Measurements from ENCODE around the gene HTT. TPM values are rescaled to one million over a fixed set of nuclear protein-coding genes. Genes with fewer than 3 reads are reported as not detected.

Gene HTT
- total RNA-seq, 1 donor from 2014 or later = 20.0 TPM

- H3K27ac ChIP-seq (replicated peaks) = no peak overlapping the region
- H3K36me3 ChIP-seq = peaks cover 85% of the 10 kb centered on the region
- TF ChIP-seq, protein P1, sequence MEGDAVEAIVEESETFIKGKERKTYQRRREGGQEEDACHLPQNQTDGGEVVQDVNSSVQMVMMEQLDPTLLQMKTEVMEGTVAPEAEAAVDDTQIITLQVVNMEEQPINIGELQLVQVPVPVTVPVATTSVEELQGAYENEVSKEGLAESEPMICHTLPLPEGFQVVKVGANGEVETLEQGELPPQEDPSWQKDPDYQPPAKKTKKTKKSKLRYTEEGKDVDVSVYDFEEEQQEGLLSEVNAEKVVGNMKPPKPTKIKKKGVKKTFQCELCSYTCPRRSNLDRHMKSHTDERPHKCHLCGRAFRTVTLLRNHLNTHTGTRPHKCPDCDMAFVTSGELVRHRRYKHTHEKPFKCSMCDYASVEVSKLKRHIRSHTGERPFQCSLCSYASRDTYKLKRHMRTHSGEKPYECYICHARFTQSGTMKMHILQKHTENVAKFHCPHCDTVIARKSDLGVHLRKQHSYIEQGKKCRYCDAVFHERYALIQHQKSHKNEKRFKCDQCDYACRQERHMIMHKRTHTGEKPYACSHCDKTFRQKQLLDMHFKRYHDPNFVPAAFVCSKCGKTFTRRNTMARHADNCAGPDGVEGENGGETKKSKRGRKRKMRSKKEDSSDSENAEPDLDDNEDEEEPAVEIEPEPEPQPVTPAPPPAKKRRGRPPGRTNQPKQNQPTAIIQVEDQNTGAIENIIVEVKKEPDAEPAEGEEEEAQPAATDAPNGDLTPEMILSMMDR (IDR thresholded peaks at IDR 0.05; ENCODE audit: borderline replicate concordance) = no peak
- intact Hi-C loops (cut with micrococcal nuclease) = no loop called here
- H3K9me3 ChIP-seq (replicated peaks) = no peaks in the 10 kb centered on the region
- no peak for DNase-seq
- H3K4me3 ChIP-seq = no peak overlapping the region
- H3K27me3 ChIP-seq (ENCODE audit: low read depth) = no peaks in the 10 kb centered on the region
- peaks cover 10% of the 10 kb centered on the region for H3K4me1 ChIP-seq
Measured at GRCh38 chr4:3229328-3229727, 154.8 kb downstream of the HTT start.

DNA sequence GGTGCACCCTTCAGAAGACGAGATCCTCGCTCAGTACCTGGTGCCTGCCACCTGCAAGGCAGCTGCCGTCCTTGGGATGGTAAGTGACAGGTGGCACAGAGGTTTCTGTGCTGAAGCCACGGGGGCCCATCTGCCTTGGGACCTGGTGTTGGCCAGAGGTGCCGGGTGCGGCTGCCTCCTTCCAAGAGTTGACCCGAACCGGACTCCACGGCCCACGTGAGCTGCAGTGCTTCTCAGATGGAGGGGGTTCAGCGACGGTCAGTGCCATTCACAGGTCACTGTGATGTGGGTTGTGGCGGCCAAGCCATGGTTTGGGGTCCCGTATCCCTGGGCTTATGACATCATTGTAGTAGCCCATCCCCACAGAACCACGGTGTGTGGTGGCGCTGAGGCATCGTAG lies 155.5 kb downstream of the HTT start:
- no peak overlapping the region for H3K4me3 ChIP-seq
- no peaks in the 10 kb centered on the region for H3K27me3 ChIP-seq (ENCODE audit: low read depth)
- TF ChIP-seq, protein P1 (IDR thresholded peaks at IDR 0.05; ENCODE audit: borderline replicate concordance) = no peak
- intact Hi-C loops (cut with micrococcal nuclease) = no loop called here
- H3K9me3 ChIP-seq (replicated peaks) = no peaks in the 10 kb centered on the region
- no peak for DNase-seq
- no peak overlapping the region for H3K27ac ChIP-seq (replicated peaks)
- H3K4me1 ChIP-seq = peaks cover 10% of the 10 kb centered on the region
- H3K36me3 ChIP-seq = peaks cover 84% of the 10 kb centered on the region

- Histone ChIP-seq H3K27me3 (ENCODE audit: low read depth) (no peaks in the 10 kb centered on the region), H3K9me3 (replicated peaks) (no peaks in the 10 kb centered on the region), H3K4me1 (peaks cover 10% of the 10 kb centered on the region), H3K27ac (replicated peaks) (no peak overlapping the region), H3K4me3 (no peak overlapping the region), H3K36me3 (peaks cover 86% of the 10 kb centered on the region)
- DNase-seq = no peak
- TF ChIP-seq, protein P1 (IDR thresholded peaks at IDR 0.05; ENCODE audit: borderline replicate concordance) = no peak
- intact Hi-C loops (cut with micrococcal nuclease) = no loop called here
Measured at GRCh38 chr4:3231471-3231870, 157.0 kb downstream of the HTT start.

GRCh38 chr4:3232001-3232400 lies 157.5 kb downstream of the HTT start:
- intact Hi-C loops (cut with micrococcal nuclease) = no loop called here
- no peak overlapping the region for H3K27ac ChIP-seq (replicated peaks)
- DNase-seq = no peak
- no peak overlapping the region for H3K4me3 ChIP-seq
- no peaks in the 10 kb centered on the region for H3K9me3 ChIP-seq (replicated peaks)
- no peaks in the 10 kb centered on the region for H3K27me3 ChIP-seq (ENCODE audit: low read depth)
- peaks cover 7% of the 10 kb centered on the region for H3K4me1 ChIP-seq
- peaks cover 89% of the 10 kb centered on the region for H3K36me3 ChIP-seq
- TF ChIP-seq, protein P1 (IDR thresholded peaks at IDR 0.05; ENCODE audit: borderline replicate concordance) = no peak

DNA sequence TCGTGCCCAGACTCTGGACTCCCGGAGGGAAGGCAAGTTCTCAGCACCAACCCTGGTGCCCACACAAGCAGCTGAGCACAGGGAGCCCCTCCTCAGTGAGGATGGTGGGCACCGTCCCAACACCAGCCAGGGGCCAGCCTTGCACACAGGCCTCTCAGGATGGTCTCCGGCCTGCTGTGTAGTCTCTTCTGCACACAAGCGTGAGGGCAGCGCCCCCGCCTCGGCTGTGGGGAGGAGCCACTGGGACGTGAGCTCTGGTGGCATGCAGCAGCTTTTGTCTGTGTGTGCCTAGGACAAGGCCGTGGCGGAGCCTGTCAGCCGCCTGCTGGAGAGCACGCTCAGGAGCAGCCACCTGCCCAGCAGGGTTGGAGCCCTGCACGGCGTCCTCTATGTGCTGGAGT lies 158.4 kb downstream of the HTT start:
- Histone ChIP-seq H3K27ac (replicated peaks) (no peak overlapping the region), H3K4me3 (no peak overlapping the region), H3K4me1 (peaks cover 4% of the 10 kb centered on the region), H3K36me3 (peaks cover 96% of the 10 kb centered on the region), H3K27me3 (ENCODE audit: low read depth) (no peaks in the 10 kb centered on the region), H3K9me3 (replicated peaks) (no peaks in the 10 kb centered on the region)
- TF ChIP-seq, protein P1 (IDR thresholded peaks at IDR 0.05; ENCODE audit: borderline replicate concordance) = no peak
- intact Hi-C loops (cut with micrococcal nuclease) = no loop called here
- DNase-seq = no peak
